IPS DF 4.7 (cell line): ENCODE results near the gene NXPH2.

Source experiments
- DNase-seq: peaks from one replicate; pipeline ENCODE4 v3.0.0-alpha.2; 2013; ENCODE audit warnings: low spot score; ENCODE audit errors: extremely low read depth

Gene NXPH2

DNA sequence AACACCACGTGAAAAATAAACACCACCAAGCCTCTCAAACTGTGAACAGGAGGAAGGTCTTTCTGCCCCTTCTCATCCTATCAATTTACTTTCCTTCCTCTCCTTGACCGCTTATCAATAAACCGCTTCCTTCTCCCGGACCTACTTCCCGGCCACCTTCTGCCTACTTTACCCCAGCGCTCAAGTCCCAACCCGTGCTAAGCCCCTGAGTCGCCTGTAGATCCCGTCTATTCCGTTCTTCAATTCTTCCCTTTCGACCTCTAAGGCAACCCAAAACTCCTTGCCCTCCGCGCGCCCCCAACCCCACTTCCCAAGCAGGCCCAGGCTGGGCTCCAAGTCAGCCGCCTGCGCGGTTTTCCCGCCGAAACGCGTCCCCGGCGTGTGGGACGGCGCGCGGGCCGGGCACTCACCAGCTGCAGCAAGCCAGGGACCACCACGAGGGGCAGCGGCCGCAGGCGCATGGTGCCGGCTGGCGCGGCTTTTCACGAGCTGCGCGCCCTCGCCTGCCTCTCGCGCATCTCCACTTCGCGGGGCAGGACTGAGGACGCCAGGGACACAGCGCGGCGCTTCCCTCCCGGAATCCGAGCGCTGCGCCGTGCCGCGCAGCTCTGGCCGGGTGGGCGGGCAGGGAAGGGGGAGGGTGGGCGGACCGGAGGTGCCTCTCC lies at the start of gene NXPH2:
Gene NXPH2, minus strand, starts transcription at position 610 of the 665 bp plus-strand sequence. Its CDS starts 149 bp downstream, at position 461.
- DNase-seq, result no peak

DNA sequence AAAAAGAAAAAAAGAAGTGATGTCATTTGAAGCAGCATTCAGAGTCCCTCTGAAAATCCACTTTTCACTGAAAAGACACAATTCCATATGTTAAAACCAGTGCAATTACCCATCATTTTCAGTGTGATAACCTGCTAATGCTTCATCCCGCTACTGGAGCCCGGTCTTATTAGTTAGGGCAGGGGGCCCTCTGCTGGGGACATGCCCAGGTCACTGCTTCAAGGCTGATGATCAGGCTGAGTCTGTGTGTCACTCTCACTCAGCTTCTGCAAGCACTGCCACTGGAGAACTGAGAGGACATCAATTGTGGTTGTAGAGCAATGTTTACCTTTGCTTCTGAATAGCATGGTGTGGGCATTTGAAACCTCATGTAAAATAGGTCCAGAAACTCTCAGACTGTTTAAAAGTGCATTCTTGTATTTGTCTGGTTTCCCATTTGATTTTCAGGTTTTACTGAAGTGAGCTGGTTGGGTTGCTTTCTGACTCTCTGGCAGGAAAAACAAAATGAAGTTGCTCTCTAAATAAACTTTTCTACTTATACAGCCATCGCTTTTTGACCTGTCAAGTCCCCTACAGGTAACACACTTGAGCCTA lies 49.2 kb upstream of the NXPH2 start:
- DNase-seq, result no peak

DNA sequence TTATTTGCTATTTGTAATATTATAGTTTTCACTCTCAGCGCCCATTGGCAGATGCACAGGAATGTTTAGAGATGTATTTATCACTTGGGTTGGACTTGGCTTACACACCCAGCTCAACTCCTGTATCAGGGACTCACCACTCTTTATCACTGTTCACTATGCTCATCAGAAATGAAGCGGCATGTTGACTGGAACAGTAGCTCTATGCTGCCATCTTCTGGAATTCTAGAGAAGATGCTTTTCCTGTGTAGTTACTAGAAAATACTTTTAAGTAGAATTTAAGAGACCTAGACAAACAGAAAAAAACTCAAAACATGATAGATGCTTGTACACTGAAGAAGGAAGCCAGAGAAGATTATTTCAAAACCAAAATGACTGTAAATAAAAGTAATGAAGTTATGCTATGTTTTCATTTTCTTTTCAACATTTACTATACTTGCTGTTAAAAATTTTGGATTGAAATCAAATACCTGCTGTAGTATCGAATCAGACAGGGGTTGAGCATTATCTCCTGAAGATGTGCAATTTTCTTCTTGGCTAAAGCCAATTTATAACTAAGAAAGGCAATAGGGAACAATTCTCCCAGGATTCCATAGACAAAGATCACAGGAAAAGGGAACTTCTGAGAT lies 47.4 kb upstream of the NXPH2 start:
- peak; percentile 64 for DNase-seq

DNA sequence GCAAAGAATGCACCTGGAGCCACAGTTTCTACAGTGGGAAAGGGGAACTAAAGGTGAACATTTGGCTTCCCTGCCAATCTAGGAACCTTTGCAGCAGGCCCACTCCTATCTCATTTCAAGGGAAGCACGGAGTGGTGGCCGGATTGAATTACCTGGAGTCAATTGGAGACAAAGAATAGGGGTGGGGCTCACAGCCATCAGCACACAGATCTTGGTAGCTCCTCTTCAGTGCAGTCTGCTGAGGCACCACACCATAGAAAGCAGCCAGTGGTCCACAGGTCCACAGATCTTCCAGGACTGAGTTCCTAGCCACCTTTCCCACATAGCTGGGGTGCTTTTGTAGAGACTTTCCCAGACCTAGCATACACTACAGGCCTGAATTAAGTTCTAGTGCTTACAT lies 43.5 kb upstream of the NXPH2 start:
- DNase-seq, result no peak

DNA sequence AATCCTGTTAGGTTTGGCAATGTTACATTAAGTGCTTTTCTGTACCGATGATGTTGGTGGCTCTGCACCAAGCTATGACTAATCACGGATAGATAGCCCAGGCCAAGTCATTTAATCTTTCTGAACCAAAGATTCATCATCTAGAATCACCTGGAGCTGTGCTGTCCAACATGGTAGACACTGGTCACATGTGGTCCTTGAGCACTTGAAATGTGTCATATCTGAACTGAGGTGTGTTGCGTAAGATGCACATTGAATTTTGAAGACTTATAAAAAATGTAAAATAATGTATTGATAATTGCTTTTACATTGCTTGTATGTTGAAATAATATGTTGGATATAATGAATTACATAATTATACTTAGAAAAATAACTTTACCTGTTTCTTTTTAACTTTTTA lies 39.8 kb upstream of the NXPH2 start:
- no peak for DNase-seq

DNA sequence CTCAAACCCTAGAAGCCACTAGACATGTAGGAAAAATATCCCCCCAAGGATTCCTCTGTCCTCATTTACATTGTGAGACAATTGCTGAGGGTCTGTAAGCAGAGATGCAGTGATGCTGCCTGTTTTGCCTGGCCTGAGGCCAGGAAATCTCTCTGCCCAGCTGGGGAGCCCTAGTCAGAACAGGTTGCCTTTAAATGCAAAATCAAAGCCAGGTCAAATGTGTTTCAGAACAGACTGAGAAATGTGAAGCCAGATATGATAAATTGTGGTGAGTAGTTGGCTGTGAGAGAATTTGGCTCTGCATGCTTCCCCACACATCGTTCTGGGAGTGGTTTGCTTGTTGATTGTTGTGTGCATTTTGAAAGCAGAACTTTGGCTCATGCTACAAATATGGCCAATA lies 38.4 kb upstream of the NXPH2 start:
- no peak for DNase-seq

DNA sequence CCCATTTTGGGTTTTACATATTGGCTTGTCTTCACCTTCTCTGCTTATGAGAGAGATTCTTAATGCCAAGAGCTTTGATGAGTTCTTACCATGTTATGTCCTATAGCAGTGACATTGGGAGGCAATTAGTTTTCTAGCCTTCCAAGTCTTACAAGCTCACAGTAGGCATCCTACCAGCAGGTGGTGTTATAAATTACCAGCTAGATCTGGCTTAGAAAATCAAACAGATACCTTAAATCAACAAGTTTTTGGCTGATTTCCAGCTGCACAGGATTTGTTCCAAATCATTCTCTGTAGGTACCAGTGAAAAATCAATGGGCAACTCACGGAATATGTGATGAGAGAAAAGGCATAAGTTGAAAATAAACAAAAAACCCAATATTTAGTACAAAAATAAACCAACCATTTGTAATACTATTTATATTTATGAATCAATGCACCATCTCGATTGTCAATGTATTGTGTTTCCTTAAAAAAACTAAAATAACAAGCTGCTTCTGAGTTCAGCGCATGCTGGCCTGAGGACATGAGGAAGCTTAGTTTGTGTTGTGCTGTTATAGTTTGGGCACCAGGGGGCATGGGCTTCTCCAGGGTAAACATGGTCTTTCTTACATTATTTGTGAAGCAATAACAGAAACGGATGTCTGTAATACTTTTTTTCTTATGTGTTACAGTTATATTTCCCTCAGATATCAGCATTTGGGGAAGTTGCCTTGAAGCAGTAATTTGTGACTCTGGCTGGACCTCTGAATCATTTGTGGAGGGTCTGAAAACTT lies 34.1 kb upstream of the NXPH2 start:
- DNase-seq, result no peak

DNA sequence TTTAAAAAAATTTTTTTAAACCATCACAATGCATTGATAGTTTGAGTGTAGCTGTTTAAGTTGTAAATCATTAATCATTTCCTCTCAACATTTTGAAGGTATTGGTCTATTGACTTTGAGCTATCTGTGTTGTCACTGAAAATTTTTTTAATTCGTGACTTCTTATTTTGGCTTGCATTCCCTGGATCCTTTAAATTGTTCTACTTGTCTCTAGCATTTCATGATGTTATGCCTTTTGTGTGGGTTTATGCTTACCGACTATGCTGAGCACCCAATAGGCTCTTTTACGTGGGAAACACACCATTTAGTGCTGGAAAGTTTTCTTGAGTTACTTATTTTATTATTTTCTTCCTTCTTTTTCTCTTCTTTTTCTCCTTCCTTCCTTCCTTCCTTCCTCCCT lies 31.2 kb upstream of the NXPH2 start:
- DNase-seq, result no peak

DNA sequence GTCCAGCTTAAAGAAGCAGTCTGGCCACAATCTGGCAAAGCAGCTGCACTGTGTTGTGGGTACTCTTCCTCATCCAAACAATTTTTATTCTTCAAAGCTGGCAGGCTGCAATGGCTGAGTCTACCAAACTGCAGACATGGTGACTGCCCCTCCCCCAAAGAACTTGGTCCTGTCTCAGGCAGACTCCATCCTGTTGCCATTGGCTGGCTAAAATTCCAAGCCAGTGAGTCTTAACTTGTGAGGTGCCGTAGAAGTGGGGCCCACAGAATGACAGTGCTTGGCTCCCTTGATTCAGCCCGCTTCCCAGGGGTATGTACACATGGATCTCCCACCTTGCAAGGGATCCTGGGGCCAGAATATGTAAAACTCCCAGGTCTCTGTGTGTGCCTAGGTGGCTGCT lies 14.5 kb upstream of the NXPH2 start:
- no peak for DNase-seq

DNA sequence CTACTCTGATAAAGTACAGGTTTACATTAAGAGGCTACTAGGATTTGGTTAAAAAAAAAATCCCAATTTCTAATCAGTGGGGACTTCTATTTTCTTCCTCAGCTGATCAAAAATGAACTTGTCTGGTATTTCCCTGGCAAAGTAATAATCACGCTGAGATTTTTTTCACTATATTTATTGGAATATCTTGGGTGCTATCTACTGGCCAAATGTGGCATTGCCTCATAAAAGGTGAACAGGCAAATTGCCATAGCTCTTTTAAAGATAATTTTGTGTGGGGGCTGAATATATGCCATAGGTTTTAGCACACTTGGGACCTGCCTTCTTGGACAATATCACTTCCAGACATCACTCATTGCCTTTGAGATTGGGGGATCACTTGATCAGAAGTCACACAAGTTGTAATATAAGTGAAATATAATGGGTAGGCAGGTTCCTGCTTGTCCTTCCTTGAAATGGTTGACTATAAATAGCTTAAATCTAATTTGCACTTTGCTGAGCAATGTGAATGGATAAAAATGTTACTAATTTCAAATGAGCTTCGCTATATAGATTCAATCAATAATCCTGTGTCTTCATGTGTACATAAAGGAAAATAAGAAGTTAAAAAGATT lies 7.0 kb upstream of the NXPH2 start:
- no peak for DNase-seq

DNA sequence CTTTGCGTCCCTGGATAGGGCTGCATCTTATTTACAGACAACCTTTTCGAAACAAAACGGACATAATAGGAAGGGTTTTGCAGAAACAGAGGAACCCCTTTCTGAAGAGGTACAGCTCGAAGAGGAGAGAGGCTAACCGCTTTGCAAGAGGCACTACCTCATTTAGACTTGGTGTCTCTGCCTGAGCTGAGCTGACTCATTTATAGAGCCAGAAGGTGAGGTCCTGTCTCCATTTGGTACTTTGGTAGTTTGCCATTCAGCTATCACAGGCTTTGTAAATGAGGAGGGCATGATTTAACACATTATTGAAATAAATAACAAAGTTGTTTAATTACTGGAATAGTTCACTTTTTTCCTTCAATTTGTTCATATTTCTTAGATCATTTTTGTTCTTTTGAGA lies 2.2 kb upstream of the NXPH2 start:
- DNase-seq, result no peak

DNA sequence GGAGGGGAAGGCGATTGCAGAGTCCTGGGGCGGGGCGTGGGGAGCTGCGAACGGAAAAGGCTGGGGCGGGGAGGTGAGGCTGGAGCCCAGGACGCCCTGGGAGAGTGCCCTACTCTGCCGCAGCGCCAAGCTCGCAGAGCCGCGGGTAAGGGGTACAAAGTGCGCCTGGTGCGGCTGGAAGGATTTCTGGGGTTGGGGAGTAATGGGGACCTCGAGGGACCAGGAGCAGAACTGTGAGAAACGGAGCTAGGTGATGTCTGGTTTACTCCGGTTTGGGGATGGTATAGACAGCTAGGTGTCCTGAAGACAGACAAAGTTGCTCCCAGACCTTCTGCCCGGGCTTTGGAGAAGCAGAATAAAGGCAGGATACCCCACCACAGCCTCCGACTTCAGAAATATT lies 718 bp upstream of the NXPH2 start:
- DNase-seq, result no peak

DNA sequence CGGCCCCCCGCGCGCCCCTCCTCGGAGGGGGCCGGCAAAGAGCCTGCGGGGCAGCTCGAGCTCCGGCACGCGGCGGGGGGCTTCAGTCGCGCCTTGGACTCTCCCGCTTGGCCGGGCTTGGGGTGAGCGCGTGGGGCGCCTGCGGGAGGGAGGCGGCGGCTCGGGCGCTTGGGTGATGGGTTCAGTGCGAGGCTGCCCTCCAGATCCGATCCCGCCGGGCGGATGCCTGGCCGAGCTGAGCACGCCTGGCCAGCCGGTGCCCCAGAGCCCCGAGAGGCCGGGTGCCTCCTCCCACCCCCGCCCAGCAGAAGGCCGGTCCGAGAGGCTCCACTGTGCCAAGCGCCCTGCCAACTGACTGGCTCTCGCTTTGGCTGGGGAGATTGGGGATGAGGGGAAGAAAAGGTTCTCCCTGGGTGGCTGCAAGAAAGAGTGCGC lies 273 bp upstream of the NXPH2 start:
- no peak for DNase-seq

DNA sequence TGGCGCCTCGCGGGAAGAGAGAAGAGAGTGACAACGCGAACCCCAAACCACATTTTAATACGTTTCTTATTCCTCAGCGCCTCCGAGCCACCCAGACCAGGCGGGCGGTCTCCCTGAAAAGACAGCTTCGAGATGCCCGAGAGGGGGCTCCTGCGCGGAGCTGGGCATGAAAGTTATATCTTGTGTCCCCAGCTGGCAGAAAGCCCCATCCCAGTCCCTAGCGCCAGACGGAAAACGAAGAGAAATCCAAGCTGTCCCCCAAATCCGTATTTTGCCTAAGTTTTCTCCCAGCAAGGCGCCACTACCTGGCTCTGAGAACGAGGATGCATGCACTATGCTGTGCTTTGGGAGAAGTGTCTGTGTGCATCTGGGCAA lies 797 bp downstream of the NXPH2 start:
- DNase-seq, result no peak

DNA sequence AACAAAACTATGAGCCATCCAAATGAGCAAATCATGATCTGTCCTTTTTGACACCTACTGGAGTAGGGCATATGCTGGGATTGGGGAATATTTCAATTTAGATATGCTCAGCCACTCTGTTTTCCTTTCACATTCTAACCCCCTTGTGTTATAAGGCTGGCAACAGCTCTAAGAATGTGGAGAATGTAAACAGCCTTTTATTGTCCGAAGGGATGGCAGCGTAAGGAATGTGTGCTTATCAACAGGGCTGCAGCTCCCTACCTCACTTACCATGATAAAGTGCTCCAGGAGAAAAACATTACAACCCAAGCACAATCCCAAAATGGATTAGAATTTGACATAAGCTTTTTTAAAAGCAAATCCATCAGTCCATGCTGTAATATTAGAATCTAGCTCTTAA lies 2.2 kb downstream of the NXPH2 start:
- peak; percentile 87 for DNase-seq

DNA sequence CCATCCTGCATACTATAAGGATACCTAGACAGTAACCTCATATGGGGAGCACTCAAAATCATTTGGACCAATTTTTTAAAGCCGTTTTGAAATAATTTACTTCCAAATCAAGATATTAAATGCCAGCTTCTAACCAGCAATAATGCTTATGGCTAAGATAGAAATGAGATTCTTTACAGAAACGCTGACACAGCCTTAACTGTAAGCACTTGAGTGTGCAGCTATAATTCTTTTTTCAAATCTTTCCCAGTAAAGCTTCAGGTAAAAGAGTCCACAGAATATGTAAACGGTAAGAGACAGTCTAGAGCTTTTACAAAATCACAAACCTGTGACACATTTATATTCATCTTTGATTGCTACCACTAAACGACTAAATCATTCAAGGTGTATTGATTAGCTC lies 4.5 kb downstream of the NXPH2 start:
- DNase-seq, result no peak

DNA sequence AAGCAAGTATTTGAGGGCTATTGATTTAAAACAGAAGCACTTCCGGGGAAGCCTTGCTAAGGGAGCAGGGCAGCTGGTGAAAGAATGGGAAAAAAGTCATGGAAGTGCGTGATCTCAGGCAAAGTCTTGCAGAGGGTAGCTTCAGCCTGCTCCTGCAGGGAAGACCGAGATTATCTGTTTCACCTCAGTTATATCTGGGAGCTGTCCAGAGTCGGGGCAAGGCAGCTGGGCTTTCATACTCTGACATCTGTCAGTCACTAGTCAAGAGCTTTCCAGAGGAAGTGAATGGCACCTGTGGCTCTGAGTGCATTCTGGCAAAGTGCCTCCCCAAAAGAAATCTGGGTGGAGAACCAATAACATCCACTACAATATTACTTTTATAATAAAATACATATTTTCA lies 8.7 kb downstream of the NXPH2 start:
- DNase-seq, result no peak

DNA sequence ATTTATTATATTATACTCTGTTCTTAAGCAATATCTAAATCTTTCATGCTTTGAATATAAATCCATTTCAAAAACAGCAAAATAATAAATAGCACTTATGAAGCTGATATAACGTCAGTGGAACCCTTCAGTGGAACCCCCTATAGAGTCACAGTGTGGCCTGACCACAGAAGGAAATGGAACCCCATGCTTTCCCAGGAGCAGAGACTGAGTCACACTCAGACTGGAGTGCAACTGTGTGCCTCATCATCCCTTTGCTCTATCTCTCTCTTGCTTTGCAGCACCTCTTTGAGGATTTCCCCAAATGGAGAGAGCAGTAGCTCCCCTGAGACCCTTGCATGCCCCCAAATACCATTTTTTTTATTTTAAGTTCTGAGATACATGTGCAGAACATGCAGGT lies 13.1 kb downstream of the NXPH2 start:
- no peak for DNase-seq

DNA sequence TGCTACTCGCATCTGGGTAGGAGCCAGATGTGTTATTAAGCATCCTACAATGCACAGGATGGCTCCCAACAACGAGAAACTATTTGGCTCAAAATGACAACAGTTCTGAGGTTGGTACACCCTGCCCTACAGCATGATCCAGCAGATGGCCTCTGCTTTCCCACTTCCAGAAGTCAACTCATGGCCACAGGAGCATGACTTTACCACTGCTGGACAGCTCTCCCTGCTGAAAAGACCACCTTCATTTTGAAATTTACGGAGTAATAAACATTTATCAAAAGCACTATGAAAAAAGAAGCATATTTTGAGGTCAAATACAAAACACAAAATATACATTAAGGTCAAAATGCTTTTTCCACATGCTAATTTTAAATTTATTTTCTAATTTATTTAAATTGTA lies 13.7 kb downstream of the NXPH2 start:
- no peak for DNase-seq

DNA sequence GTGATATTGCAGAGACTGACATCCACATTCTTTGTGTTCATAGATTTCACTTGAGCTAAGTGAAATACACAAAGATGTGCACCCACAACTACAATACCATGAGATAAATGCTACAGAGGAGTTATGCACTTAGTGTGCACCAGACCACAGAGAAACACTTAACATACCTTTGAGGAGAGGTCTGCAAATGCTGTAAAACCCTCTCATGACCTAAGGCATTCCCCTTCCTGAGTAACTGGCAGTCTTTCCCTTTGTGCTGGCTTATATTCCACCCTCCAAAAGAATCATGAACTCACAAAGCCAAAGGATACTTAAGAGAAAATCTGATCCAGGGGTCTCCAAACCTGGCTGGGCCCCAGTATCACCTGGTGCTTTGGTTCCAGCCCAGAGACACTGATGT lies 16.2 kb downstream of the NXPH2 start:
- no peak for DNase-seq

DNA sequence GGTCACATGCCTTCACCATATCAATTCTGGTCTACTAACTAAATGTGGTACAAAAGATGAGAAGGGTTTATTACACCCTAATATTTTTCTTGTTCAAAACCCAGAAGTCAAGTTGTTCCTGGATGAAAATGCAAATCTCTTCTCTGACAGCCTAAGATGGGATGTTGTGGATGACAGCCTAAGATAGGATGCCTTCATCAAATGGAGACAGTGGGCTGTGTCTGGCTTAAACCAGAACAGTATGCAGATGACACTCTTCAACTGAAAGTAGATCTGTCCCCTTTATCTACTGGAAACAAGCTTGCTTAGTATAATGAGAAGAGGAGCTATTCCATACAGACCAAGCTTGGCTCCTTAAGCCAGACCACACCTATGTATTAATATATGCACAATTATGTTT lies 17.7 kb downstream of the NXPH2 start:
- no peak for DNase-seq

DNA sequence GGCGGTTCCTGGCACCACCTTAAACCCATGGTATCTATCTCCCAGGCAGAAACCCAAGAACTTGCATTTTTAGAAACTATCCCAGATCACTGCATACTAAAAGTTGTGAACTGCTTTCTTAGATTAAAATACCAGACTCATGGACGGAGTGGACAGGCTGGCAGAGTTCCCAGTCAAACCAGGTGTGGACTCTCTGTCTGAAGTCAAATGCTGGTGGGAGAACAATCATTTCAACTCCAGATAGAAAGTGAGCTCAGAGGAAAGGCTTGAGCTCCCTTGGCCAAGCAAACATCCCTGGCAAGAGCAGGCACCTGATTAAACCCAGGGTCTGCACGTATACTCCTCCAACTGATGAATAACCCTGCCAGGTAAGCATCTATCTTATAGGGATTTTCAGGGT lies 19.5 kb downstream of the NXPH2 start:
- DNase-seq, result no peak
